Epithelial cell of proximal tubule (primary cell): Measurements from ENCODE around the gene ZNF451. TPM values are rescaled to one million over a fixed set of nuclear protein-coding genes. Genes with fewer than 3 reads are reported as not detected.
"Not testable (repeated sequence)": the region's sequence is repeated elsewhere in the genome, so short reads cannot be mapped to it uniquely, and the experiment has no call there.

Experiments
- DNase-seq: peaks from one replicate; pipeline ENCODE4 v3.0.0-alpha.2; 2011; ENCODE audit warnings: low read depth
- H3K4me3 ChIP-seq: 2 replicates; pipeline ENCODE4 v1.5.1; 2011; ENCODE audit warnings: low read depth, mild to moderate bottlenecking, low read length
- total RNA-seq: library from RNA; depleted of rRNA; stranded (reverse); fragments of >200 nt; gene quantifications from 2 replicates; pipeline ENCODE4 v1.2.3, GENCODE V29; 2015
- TF ChIP-seq, protein P1 (sequence below): conservative IDR thresholded peaks from 2 replicates; pipeline ENCODE4 v1.5.1; 2012; ENCODE audit warnings: low read depth, mild to moderate bottlenecking, low read length

ZNF451 gene
- total RNA-seq, 1 donor from 2014 or later = 16.4 TPM

- H3K4me3 ChIP-seq = no peak overlapping the region
- DNase-seq = no peak
- TF ChIP-seq, protein P1, sequence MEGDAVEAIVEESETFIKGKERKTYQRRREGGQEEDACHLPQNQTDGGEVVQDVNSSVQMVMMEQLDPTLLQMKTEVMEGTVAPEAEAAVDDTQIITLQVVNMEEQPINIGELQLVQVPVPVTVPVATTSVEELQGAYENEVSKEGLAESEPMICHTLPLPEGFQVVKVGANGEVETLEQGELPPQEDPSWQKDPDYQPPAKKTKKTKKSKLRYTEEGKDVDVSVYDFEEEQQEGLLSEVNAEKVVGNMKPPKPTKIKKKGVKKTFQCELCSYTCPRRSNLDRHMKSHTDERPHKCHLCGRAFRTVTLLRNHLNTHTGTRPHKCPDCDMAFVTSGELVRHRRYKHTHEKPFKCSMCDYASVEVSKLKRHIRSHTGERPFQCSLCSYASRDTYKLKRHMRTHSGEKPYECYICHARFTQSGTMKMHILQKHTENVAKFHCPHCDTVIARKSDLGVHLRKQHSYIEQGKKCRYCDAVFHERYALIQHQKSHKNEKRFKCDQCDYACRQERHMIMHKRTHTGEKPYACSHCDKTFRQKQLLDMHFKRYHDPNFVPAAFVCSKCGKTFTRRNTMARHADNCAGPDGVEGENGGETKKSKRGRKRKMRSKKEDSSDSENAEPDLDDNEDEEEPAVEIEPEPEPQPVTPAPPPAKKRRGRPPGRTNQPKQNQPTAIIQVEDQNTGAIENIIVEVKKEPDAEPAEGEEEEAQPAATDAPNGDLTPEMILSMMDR = no peak
These were observed 11.3 kb upstream of the ZNF451 start for GRCh38 chr6:57078531-57079207.

GRCh38 chr6:57085471-57085870 lies 4.5 kb upstream of the ZNF451 start:
- H3K4me3 ChIP-seq = no peak overlapping the region
- no peak for DNase-seq
- TF ChIP-seq, protein P1 = no peak

GRCh38 chr6:57086843-57087242 lies 3.1 kb upstream of the ZNF451 start:
- DNase-seq = no peak
- TF ChIP-seq, protein P1 = no peak
- no peak overlapping the region for H3K4me3 ChIP-seq

DNA sequence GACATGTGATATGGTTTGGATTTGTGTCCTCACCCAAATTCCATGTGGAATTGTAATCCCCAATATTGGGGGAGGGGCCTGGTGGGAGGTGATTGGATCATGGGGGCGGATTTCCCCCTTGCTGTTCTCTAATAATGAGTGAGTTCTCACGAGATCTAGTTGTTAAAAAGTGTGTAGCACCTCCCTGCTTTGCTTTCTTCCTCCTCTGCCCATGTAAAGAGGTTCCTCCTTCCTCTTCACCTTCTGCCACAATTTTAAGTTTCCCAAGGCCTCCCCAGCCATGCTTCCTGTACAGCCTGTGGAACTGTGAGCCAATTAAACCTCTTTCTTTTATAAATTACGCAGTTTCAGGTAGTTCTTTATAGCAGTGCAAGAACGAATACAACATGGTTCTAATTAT lies 2.1 kb upstream of the ZNF451 start:
- no peak overlapping the region for H3K4me3 ChIP-seq
- no peak for DNase-seq
- TF ChIP-seq, protein P1 = no peak

DNA sequence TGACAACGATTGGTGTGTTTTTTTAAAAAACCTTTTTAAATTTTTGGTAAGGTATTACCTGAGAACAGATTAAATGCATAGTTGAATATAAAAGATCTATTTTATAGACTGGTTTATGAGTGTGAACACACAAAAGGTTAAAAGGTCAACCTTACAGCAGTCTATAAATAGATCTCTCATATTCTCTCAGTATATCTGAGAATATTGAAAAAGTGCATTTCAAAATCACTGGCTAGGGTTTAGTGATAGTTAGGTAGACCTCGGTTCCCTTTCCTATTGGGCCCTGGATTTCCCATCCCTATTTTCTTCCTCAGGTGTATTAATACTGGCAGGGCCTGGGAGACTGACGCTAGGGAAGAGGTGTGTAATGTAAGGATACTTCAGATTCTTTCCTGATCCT lies 723 bp upstream of the ZNF451 start:
- no peak for DNase-seq
- TF ChIP-seq, protein P1 = no peak
- peak overlapping the region; percentile 65 for H3K4me3 ChIP-seq

GRCh38 chr6:57090458-57091067 lies 575 bp downstream of the ZNF451 start:
- DNase-seq, H3K4me3 ChIP-seq: not testable (repeated sequence)

- H3K4me3 ChIP-seq, DNase-seq: not testable (repeated sequence)
These were observed 1.4 kb downstream of the ZNF451 start for GRCh38 chr6:57091375-57091774.

GRCh38 chr6:57094689-57095088 lies 4.7 kb downstream of the ZNF451 start:
- no peak for DNase-seq
- no peak overlapping the region for H3K4me3 ChIP-seq
- TF ChIP-seq, protein P1 = no peak
